Endothelial cell of umbilical vein (primary cell): ENCODE data around the gene SLC25A43. TPM values are rescaled to one million over a fixed set of nuclear protein-coding genes. Genes with fewer than 3 reads are reported as not detected.

Source experiments
- BruUV-seq: library from RNA; stranded (reverse); fragments of 400-500 nt; replicated peaks from 2 replicates; lab custom pipeline; 2021; lab: Mats Ljungman, UMichigan
- CTCF ChIA-PET: fragments of 300-600, 350-600 bp; sonication (Branson Sonifier 250); formaldehyde crosslinking; loops from one replicate; lab custom pipeline; 2021; ENCODE audit warnings: antibody characterized with exemption, inconsistent platforms; lab: Charles Lee
- POLR2A ChIA-PET: fragments of 300-600, 350-600 bp; sonication (Branson Sonifier 250); formaldehyde crosslinking; loops from one replicate; lab custom pipeline; 2021; ENCODE audit warnings: antibody characterized with exemption, inconsistent platforms; lab: Charles Lee
- DNase-seq: peaks from one replicate; pipeline ENCODE4 v3.0.0-alpha.2; 2011; ENCODE audit warnings: low read depth, low spot score
- FAIRE-seq: peaks from 2 replicates; lab custom pipeline; 2011; peaks lifted over from hg19 to GRCh38; lab: Jason Lieb, UNC
- H2AFZ ChIP-seq: 2 replicates; pipeline ENCODE4 v1.6.0; 2012; ENCODE audit warnings: low read depth, low read length, control low read depth, inconsistent platforms
- H3K27ac ChIP-seq: 2 replicates; pipeline ENCODE4 v1.5.1; 2011; ENCODE audit warnings: low read depth, mild to moderate bottlenecking, control low read depth, low read length, moderate library complexity; ENCODE audit not compliant: insufficient read depth
- H3K27me3 ChIP-seq, 2 experiments: 2 replicates each; pipeline versions ENCODE4 v1.6.0 to v1.6.1; 2011; ENCODE audit warnings: low read length in 2 of 2, mixed read lengths in 1 of 2; ENCODE audit not compliant: control insufficient read depth in 2 of 2, insufficient read depth in 2 of 2
- H3K36me3 ChIP-seq, 2 experiments: 2 replicates in 1 of 2; 3 replicates in 1 of 2; pipeline ENCODE4 v1.5.1; 2011; ENCODE audit warnings: low read length in 2 of 2, mild to moderate bottlenecking in 1 of 2, moderate library complexity in 1 of 2; ENCODE audit not compliant: control insufficient read depth in 2 of 2, insufficient read depth in 2 of 2; ENCODE audit errors: extremely low read depth in 1 of 2
- H3K4me1 ChIP-seq: 3 replicates; pipeline ENCODE4 v1.5.1; 2011; ENCODE audit warnings: mild to moderate bottlenecking, low read length; ENCODE audit not compliant: control insufficient read depth, insufficient read depth; ENCODE audit errors: extremely low read depth
- H3K4me2 ChIP-seq: 2 replicates; pipeline ENCODE4 v1.6.1; 2011; ENCODE audit warnings: low read length, control low read depth, mixed read lengths; ENCODE audit not compliant: insufficient read depth
- H3K4me3 ChIP-seq, 3 experiments: fragments of 200-600 bp in 1 of 3; sonication (generic), shearing (Covaris generic) in 1 of 3; replicated peaks in 1 of 3; 2 replicates each; pipeline ENCODE4 v1.5.1; 2011 to 2016; ENCODE audit warnings: control low read depth in 3 of 3, low read length in 3 of 3, mild to moderate bottlenecking in 2 of 3, inconsistent platforms in 1 of 3, low read depth in 1 of 3, moderate library complexity in 1 of 3; ENCODE audit not compliant: insufficient read depth in 1 of 3
- H3K79me2 ChIP-seq: 2 replicates; pipeline ENCODE4 v1.6.0; 2012; ENCODE audit warnings: low read length, inconsistent platforms; ENCODE audit not compliant: control insufficient read depth, insufficient read depth
- H3K9ac ChIP-seq: replicated peaks from 2 replicates; pipeline ENCODE3; 2011; ENCODE audit warnings: low read length, control low read depth; ENCODE audit not compliant: insufficient read depth; ENCODE audit errors: extremely low read depth
- H3K9me1 ChIP-seq: replicated peaks from 3 replicates; pipeline ENCODE4 v1.6.0; 2011; ENCODE audit warnings: mild to moderate bottlenecking, low read length; ENCODE audit not compliant: control insufficient read depth, insufficient read depth; ENCODE audit errors: extremely low read depth
- H3K9me3 ChIP-seq: replicated peaks from 2 replicates; pipeline ENCODE4 v1.5.1; 2012; ENCODE audit warnings: low read length, inconsistent platforms; ENCODE audit not compliant: control insufficient read depth, insufficient read depth
- H4K20me1 ChIP-seq: replicated peaks from 2 replicates; pipeline ENCODE3; 2011; ENCODE audit warnings: mild to moderate bottlenecking, low read length; ENCODE audit not compliant: control insufficient read depth, insufficient read depth; ENCODE audit errors: extremely low read depth
- EZH2 ChIP-seq: IDR thresholded peaks from 2 replicates; pipeline ENCODE4 v1.6.1; 2012; ENCODE audit warnings: borderline replicate concordance, low read depth, mild to moderate bottlenecking, moderate library complexity, low read length, inconsistent platforms; ENCODE audit not compliant: severe bottlenecking
- FOS ChIP-seq: IDR thresholded peaks from 2 replicates; pipeline ENCODE4 v1.6.1; 2011; ENCODE audit warnings: mild to moderate bottlenecking, low read length, moderate library complexity, borderline replicate concordance; ENCODE audit not compliant: insufficient read depth
- GATA2 ChIP-seq: IDR thresholded peaks from 2 replicates; pipeline ENCODE4 v1.7.0; 2011; ENCODE audit warnings: low read depth, mild to moderate bottlenecking, moderate library complexity, mixed read lengths, low read length; ENCODE audit not compliant: insufficient read length, insufficient read depth
- JUN ChIP-seq: IDR thresholded peaks from 2 replicates; pipeline ENCODE4 v1.6.1; 2011; ENCODE audit warnings: borderline replicate concordance, low read depth; ENCODE audit not compliant: insufficient read length, insufficient read depth
- MYC ChIP-seq: IDR thresholded peaks from one replicate; pipeline ENCODE4 v1.6.1; 2011; ENCODE audit warnings: mild to moderate bottlenecking, low read depth, low read length
- POLR2A ChIP-seq: IDR thresholded peaks from 2 replicates; pipeline ENCODE4 v1.6.1; 2012; ENCODE audit warnings: low read depth, mild to moderate bottlenecking, control low read depth, low read length
- POLR2AphosphoS5 ChIP-seq: IDR thresholded peaks from 2 replicates; pipeline ENCODE4 v1.6.1; 2012; ENCODE audit warnings: low read depth, mild to moderate bottlenecking, control low read depth, low read length, moderate library complexity; ENCODE audit not compliant: insufficient read depth
- dilution Hi-C: fragments of 300-500 bp; cut with MboI; formaldehyde crosslinking; loops from one replicate; pipeline ENCODE4 v1.15.0; 2019; ENCODE audit warnings: low sequenced_read_pairs; ENCODE audit not compliant: extremely low pct_ligation_motif_present
- intact Hi-C: fragments of 100-400 bp; cut with micrococcal nuclease; formaldehyde crosslinking; loops from one replicate; pipeline ENCODE4 v1.10.0; 2022
- polyA plus RNA-seq, 4 experiments: library from polyadenylated mRNA; depleted of rRNA in 3 of 4; stranded (reverse) in 3 of 4; unstranded in 1 of 4; fragments of >200 nt; gene quantifications; 2 replicates each; pipeline versions ENCODE4 v1.2.1 to v1.2.3, GENCODE V29; 2011 to 2012; ENCODE audit warnings: missing spikeins in 1 of 4
- total RNA-seq: library from RNA; stranded (reverse); gene quantifications from 2 replicates; pipeline ENCODE4 v1.2.3, GENCODE V29; 2021
- TF ChIP-seq, protein P1 (sequence below), 2 donors: IDR thresholded peaks; 1 replicate in 1 of 2; 2 replicates in 1 of 2; pipeline ENCODE4 v1.5.1; 2011; ENCODE audit warnings: low read length in 2 of 2, mild to moderate bottlenecking in 2 of 2, moderate library complexity in 2 of 2, control low read depth in 1 of 2, inconsistent platforms in 1 of 2, low read depth in 1 of 2; ENCODE audit not compliant: insufficient read depth in 1 of 2; ENCODE audit errors: extremely low read depth in 1 of 2
- TF ChIP-seq, protein P2 (sequence below): IDR thresholded peaks from 2 replicates; pipeline ENCODE4 v1.6.1; 2011; ENCODE audit not compliant: insufficient read depth, insufficient read length

The SLC25A43 gene
- total and polyA plus RNA-seq, 2 donors (not counting 3 experiments of a cell fraction or from before 2014, with no cell fraction given) = 7.2 to 11.5 TPM

DNA sequence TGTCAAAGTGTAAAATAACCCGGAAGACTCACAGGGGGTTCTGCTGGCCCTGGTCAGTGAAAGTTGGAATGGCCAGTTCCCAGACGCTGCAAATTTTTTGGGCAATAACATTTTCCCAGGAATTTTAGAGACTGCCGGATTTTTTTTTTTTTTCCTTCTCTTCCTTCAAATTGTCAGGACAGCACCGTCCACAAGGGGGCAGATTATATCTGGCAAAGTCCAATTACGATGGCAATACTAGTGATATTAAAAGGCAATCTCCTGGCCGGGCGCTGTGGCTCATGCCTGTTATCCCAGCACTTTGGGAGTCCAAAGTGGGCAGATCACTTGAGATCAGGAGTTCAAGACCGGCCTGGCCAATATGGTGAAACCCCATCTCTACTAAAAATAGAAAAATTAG, 89.6 kb downstream of the SLC25A43 start:
- intact Hi-C loops = loop anchor here (1.0 kb wide), 1 partner anchor 24 kb away; no protein-coding TSS in a partner anchor
- no peak overlapping the region for H3K9ac ChIP-seq
- no TSS peak for BruUV-seq
- peak; percentile 33 for DNase-seq
- no peaks in the 10 kb centered on the region for H3K36me3 ChIP-seq
- H3K79me2 ChIP-seq = no peaks in the 10 kb centered on the region
- no peaks in the 10 kb centered on the region for H3K9me1 ChIP-seq
- H3K27ac ChIP-seq = no peak overlapping the region
- FAIRE-seq = peak; percentile 83
- TF ChIP-seq, protein P1, sequence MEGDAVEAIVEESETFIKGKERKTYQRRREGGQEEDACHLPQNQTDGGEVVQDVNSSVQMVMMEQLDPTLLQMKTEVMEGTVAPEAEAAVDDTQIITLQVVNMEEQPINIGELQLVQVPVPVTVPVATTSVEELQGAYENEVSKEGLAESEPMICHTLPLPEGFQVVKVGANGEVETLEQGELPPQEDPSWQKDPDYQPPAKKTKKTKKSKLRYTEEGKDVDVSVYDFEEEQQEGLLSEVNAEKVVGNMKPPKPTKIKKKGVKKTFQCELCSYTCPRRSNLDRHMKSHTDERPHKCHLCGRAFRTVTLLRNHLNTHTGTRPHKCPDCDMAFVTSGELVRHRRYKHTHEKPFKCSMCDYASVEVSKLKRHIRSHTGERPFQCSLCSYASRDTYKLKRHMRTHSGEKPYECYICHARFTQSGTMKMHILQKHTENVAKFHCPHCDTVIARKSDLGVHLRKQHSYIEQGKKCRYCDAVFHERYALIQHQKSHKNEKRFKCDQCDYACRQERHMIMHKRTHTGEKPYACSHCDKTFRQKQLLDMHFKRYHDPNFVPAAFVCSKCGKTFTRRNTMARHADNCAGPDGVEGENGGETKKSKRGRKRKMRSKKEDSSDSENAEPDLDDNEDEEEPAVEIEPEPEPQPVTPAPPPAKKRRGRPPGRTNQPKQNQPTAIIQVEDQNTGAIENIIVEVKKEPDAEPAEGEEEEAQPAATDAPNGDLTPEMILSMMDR (IDR thresholded peaks at IDR 0.05; ENCODE audit: extremely low read depth in 1 of 2, insufficient read depth in 1 of 2, low read depth in 1 of 2, low read length in 2 of 2) = peak; percentile 39 to 40
- no peak for TF ChIP-seq MYC
- H3K27me3 ChIP-seq = no peaks in the 10 kb centered on the region
- POLR2A ChIA-PET = no interaction called here
- H3K4me2 ChIP-seq = no peak overlapping the region
- dilution Hi-C loops = no loop called here
- no peaks in the 10 kb centered on the region for H3K4me1 ChIP-seq
- H3K4me3 ChIP-seq = no peak overlapping the region
- no peaks in the 10 kb centered on the region for H3K9me3 ChIP-seq
- no peaks in the 10 kb centered on the region for H4K20me1 ChIP-seq
- H2AFZ ChIP-seq = no peak overlapping the region
- CTCF ChIA-PET = interaction anchor here (1.1 to 12.6 kb wide), 6 partner anchors 11 to 293 kb away, joined by 3 to 217 read pairs (median 6); partner anchors contain the start of gene SOWAHD

DNA sequence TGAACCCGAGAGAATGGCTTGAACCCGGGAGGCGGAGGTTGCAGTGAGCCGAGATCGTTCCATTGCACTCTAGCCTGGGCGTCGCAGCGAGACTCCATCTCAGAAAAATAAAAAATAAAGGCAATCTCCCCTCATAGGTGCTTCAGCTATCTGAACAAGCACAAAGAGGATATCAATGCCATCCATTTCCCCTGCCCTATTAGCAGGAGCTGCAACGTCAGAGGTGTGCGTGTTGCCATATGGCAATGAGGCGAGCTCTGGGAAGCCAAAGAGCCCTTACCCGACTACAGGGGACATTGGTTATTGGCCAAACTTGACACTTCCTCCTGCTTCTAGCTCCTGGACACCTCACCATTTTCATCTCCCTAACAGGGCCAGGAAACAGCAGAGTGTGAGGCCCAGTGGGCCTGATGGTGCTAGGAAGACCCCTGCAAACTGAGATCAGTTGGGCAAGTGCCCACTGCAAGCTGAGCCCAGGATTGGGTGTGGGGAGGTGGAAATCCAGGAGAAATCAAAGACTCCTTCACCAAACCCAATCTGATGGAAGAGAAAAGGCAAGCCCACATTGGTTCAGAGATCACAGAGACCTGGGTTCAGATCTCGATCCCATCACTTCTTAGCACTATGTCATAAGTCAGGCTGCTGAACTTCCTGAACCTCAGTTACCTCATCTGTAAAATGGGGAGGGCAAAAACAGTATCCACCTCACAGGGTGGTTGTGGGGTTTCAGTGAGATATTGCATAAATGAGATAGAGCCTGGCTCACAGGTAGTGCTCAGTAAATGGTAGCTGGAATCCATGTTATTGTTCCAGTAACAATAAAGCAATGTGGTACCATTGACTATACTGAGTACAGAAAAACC, 90.3 kb downstream of the SLC25A43 start:
- Histone ChIP-seq H2AFZ (no peak overlapping the region), H4K20me1 (no peaks in the 10 kb centered on the region), H3K36me3 (no peaks in the 10 kb centered on the region), H3K9me3 (no peaks in the 10 kb centered on the region), H3K79me2 (no peaks in the 10 kb centered on the region), H3K9me1 (no peaks in the 10 kb centered on the region), H3K9ac (no peak overlapping the region), H3K27me3 (no peaks in the 10 kb centered on the region), H3K4me3 (no peak overlapping the region), H3K27ac (no peak overlapping the region), H3K4me1 (no peaks in the 10 kb centered on the region), H3K4me2 (no peak overlapping the region)
- ChIA-PET CTCF (interaction anchor here (1.1 to 12.6 kb wide), 6 partner anchors 11 to 292 kb away, joined by 3 to 217 read pairs (median 6); partner anchors contain the start of gene SOWAHD), POLR2A (no interaction called here)
- intact Hi-C loops (no loop called here), dilution Hi-C loops (no loop called here)
- BruUV-seq = no TSS peak
- FAIRE-seq (no peak), DNase-seq (no peak)
- TF ChIP-seq JUN = no peak
- TF ChIP-seq MYC = no peak
- no peak for TF ChIP-seq POLR2AphosphoS5
- TF ChIP-seq POLR2A = no peak
- TF ChIP-seq, protein P2, sequence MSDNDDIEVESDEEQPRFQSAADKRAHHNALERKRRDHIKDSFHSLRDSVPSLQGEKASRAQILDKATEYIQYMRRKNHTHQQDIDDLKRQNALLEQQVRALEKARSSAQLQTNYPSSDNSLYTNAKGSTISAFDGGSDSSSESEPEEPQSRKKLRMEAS = no peak
- TF ChIP-seq, protein P1 (IDR thresholded peaks at IDR 0.05; ENCODE audit: extremely low read depth in 1 of 2, insufficient read depth in 1 of 2, low read depth in 1 of 2, low read length in 2 of 2) = no peak
- TF ChIP-seq EZH2 = no peak
- no peak for TF ChIP-seq GATA2
- no peak for TF ChIP-seq FOS
